ENCODE data around the gene PRDX1. TPM values are rescaled to one million over a fixed set of nuclear protein-coding genes. Genes with fewer than 3 reads are reported as not detected.
"Not testable (repeated sequence)": the region's sequence is repeated elsewhere in the genome, so short reads cannot be mapped to it uniquely, and the experiment has no call there.

Gene PRDX1
- total RNA-seq, 1 experiment from 2014 or later = 967 TPM

- no TSS peak for BruUV-seq (replicated peaks)
- H3K9me2 ChIP-seq (replicated peaks; ENCODE audit: low read length) = no peaks in the 10 kb centered on the region
- H2AFZ ChIP-seq (ENCODE audit: low read length) = no peak overlapping the region
- CTCF ChIA-PET = no interaction called here
- intact Hi-C loops (cut with micrococcal nuclease) = no loop called here
- no peak for ATAC-seq
- H3F3A ChIP-seq (ENCODE audit: low read length, unreplicated experiment) = no peaks in the 10 kb centered on the region
- H4K20me1 ChIP-seq (ENCODE audit: low read length) = no peaks in the 10 kb centered on the region
- H3K4me2 ChIP-seq (ENCODE audit: low read length) = no peak overlapping the region
- no peaks in the 10 kb centered on the region for H3K4me1 ChIP-seq (ENCODE audit: insufficient read depth, low read length)
- H3K36me3 ChIP-seq (ENCODE audit: low read depth, low read length) = no peaks in the 10 kb centered on the region
- H3K79me2 ChIP-seq (ENCODE audit: low read length) = no peaks in the 10 kb centered on the region
- POLR2A ChIA-PET (ENCODE audit: unreplicated experiment) = interaction anchor here (0.6 kb wide), 1 partner anchor 138 kb away, joined by 6 read pairs; no protein-coding TSS in a partner anchor
- TF ChIP-seq CTCF (conservative IDR thresholded peaks at IDR 0.05; ENCODE audit: low read depth, low read length) (no peak), EZH2 (IDR thresholded peaks at IDR 0.05; ENCODE audit: low read length, unreplicated experiment) (no peak), EZH2phosphoT487 (IDR thresholded peaks at IDR 0.05; ENCODE audit: borderline replicate concordance, low read length) (no peak)
- no peak overlapping the region for H3K4me3 ChIP-seq (ENCODE audit: low read length)
- H3K27me3 ChIP-seq (ENCODE audit: low read length) = no peaks in the 10 kb centered on the region
- H3K9ac ChIP-seq (ENCODE audit: low read length) = no peak overlapping the region
- no peak for DNase-seq
- H3K27ac ChIP-seq (ENCODE audit: low read length) = no peak overlapping the region
- no peaks in the 10 kb centered on the region for H3K9me3 ChIP-seq (ENCODE audit: low read length)
Observed at GRCh38 chr1:45477646-45478045, 44.0 kb downstream of the PRDX1 start.

- BruUV-seq (replicated peaks); H3K9me2 ChIP-seq (replicated peaks; ENCODE audit: low read length); H3K36me3 ChIP-seq (ENCODE audit: low read depth, low read length); POLR2A ChIA-PET (ENCODE audit: unreplicated experiment); H3K27me3 ChIP-seq (ENCODE audit: low read length); CTCF ChIA-PET; ATAC-seq; H3K4me2 ChIP-seq (ENCODE audit: low read length); H3K27ac ChIP-seq (ENCODE audit: low read length); H2AFZ ChIP-seq (ENCODE audit: low read length); DNase-seq; H3K4me3 ChIP-seq (ENCODE audit: low read length); intact Hi-C loops (cut with micrococcal nuclease); H3K79me2 ChIP-seq (ENCODE audit: low read length); H3K9me3 ChIP-seq (ENCODE audit: low read length); H3K4me1 ChIP-seq (ENCODE audit: insufficient read depth, low read length); H4K20me1 ChIP-seq (ENCODE audit: low read length); H3F3A ChIP-seq (ENCODE audit: low read length, unreplicated experiment); H3K9ac ChIP-seq (ENCODE audit: low read length): not testable (repeated sequence)
Observed at GRCh38 chr1:45474194-45474593, 47.5 kb downstream of the PRDX1 start.

DNA sequence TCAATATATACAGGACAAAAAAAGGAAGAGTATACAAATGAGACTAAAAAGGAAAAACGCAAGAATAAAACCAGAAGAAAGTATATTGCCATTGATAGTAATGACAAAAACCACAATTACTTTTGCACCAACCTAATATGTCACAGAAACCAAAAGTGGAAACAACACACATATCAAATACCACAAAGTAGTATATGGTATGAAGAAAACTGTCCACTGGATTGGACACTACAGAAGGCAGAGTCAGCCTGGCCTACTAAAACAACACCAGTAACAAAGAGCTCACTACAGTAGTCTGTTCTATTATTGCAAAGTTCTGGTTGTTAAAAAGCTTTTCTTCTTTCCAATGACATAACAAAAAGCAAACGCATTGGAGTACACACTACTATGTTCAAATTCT lies 48.4 kb downstream of the PRDX1 start:
- intact Hi-C loops (cut with micrococcal nuclease) = no loop called here
- TF ChIP-seq EZH2 (IDR thresholded peaks at IDR 0.05; ENCODE audit: low read length, unreplicated experiment) (no peak), EZH2phosphoT487 (IDR thresholded peaks at IDR 0.05; ENCODE audit: borderline replicate concordance, low read length) (no peak), CTCF (conservative IDR thresholded peaks at IDR 0.05; ENCODE audit: low read depth, low read length) (no peak)
- no peaks in the 10 kb centered on the region for H4K20me1 ChIP-seq (ENCODE audit: low read length)
- H3K27me3 ChIP-seq (ENCODE audit: low read length) = no peaks in the 10 kb centered on the region
- DNase-seq (no peak), ATAC-seq (no peak)
- H2AFZ ChIP-seq (ENCODE audit: low read length) = no peak overlapping the region
- H3K9me2 ChIP-seq (replicated peaks; ENCODE audit: low read length) = no peaks in the 10 kb centered on the region
- ChIA-PET CTCF (no interaction called here), POLR2A (ENCODE audit: unreplicated experiment) (no interaction called here)
- H3K4me3 ChIP-seq (ENCODE audit: low read length) = no peak overlapping the region
- no peaks in the 10 kb centered on the region for H3F3A ChIP-seq (ENCODE audit: low read length, unreplicated experiment)
- no peak overlapping the region for H3K4me2 ChIP-seq (ENCODE audit: low read length)
- H3K27ac ChIP-seq (ENCODE audit: low read length) = no peak overlapping the region
- H3K9ac ChIP-seq (ENCODE audit: low read length) = no peak overlapping the region
- no TSS peak for BruUV-seq (replicated peaks)
- no peaks in the 10 kb centered on the region for H3K36me3 ChIP-seq (ENCODE audit: low read depth, low read length)
- no peaks in the 10 kb centered on the region for H3K4me1 ChIP-seq (ENCODE audit: insufficient read depth, low read length)
- H3K79me2 ChIP-seq (ENCODE audit: low read length) = no peaks in the 10 kb centered on the region
- H3K9me3 ChIP-seq (ENCODE audit: low read length) = no peaks in the 10 kb centered on the region
